Panc1 (cell line): ENCODE measurements around the gene USP6NL. TPM values are rescaled to one million over a fixed set of nuclear protein-coding genes. Genes with fewer than 3 reads are reported as not detected.

Experiments
- ATAC-seq: fragments of 200-7000 bp; cut with Tn5 transposase; 2 replicates; pipeline ENCODE4 v1.9.1; 2020; ENCODE audit warnings: mild to moderate bottlenecking, moderate library complexity
- BruUV-seq: library from RNA; stranded (reverse); fragments of 400-500 nt; replicated peaks from 2 replicates; lab custom pipeline; 2021; lab: Mats Ljungman, UMichigan
- CTCF ChIA-PET: fragments of 300-600 bp; sonication (Branson Sonifier 250); formaldehyde crosslinking; loops from one replicate; lab custom pipeline; 2022; ENCODE audit warnings: antibody characterized with exemption; lab: Charles Lee
- POLR2A ChIA-PET: fragments of 300-600 bp; sonication (Branson Sonifier 250); formaldehyde crosslinking; loops from one replicate; lab custom pipeline; 2022; ENCODE audit warnings: antibody characterized with exemption; lab: Charles Lee
- DNase-seq: peaks from one replicate; pipeline ENCODE4 v3.0.0-alpha.2; 2010; ENCODE audit warnings: low read depth, low spot score
- H3K27ac ChIP-seq: 2 replicates; pipeline ENCODE4 v1.5.1; 2011; ENCODE audit warnings: mild to moderate bottlenecking, low read length, inconsistent platforms
- H3K27me3 ChIP-seq: fragments of 200-500 bp; sonication (Bioruptor generic); 2 replicates; pipeline ENCODE4 v1.6.0; 2014; ENCODE audit warnings: low read length, inconsistent platforms; ENCODE audit not compliant: control insufficient read depth, insufficient read depth
- H3K36me3 ChIP-seq: fragments of 200-500 bp; sonication (Bioruptor generic); 2 replicates; pipeline ENCODE4 v1.5.1; 2014; ENCODE audit warnings: inconsistent platforms, mild to moderate bottlenecking, low read length, moderate library complexity; ENCODE audit not compliant: control insufficient read depth, insufficient read depth
- H3K4me1 ChIP-seq: 2 replicates; pipeline ENCODE4 v1.5.1; 2011; ENCODE audit warnings: inconsistent platforms, mild to moderate bottlenecking, low read length, moderate library complexity; ENCODE audit not compliant: control insufficient read depth, insufficient read depth
- H3K4me3 ChIP-seq, 2 experiments: 2 replicates each; pipeline ENCODE4 v1.5.1; 2011 to 2012; ENCODE audit warnings: low read depth in 2 of 2, low read length in 2 of 2, mild to moderate bottlenecking in 2 of 2, inconsistent platforms in 1 of 2, moderate library complexity in 1 of 2
- H3K9me3 ChIP-seq: fragments of 200-500 bp; sonication (Bioruptor generic); 2 replicates; pipeline ENCODE4 v1.5.1; 2014; ENCODE audit warnings: low read depth, mild to moderate bottlenecking, inconsistent platforms, low read length, moderate library complexity; ENCODE audit not compliant: control insufficient read depth, insufficient read depth
- CTCF ChIP-seq: fragments of 450-650 bp; IDR thresholded peaks from 2 replicates; pipeline ENCODE4 v1.5.1; 2017; ENCODE audit warnings: mild to moderate bottlenecking
- POLR2AphosphoS5 ChIP-seq: IDR thresholded peaks from 2 replicates; pipeline ENCODE4 v1.6.1; 2012; ENCODE audit warnings: mild to moderate bottlenecking, low read depth, low read length, moderate library complexity
- REST ChIP-seq, 2 experiments: IDR thresholded peaks; 2 replicates each; pipeline ENCODE4 v1.6.1; 2011 to 2012; ENCODE audit warnings: low read depth in 2 of 2, control low read depth in 1 of 2, low read length in 1 of 2, mild to moderate bottlenecking in 1 of 2, moderate library complexity in 1 of 2; ENCODE audit not compliant: insufficient read depth in 1 of 2
- SIN3A ChIP-seq: IDR thresholded peaks from 2 replicates; pipeline ENCODE4 v1.6.1; 2012; ENCODE audit warnings: low read depth, mild to moderate bottlenecking, low read length, moderate library complexity, borderline replicate concordance; ENCODE audit not compliant: insufficient read depth
- TCF7L2 ChIP-seq: IDR thresholded peaks from 2 replicates; pipeline ENCODE4 v1.6.1; 2011; ENCODE audit warnings: mild to moderate bottlenecking, low read depth, low read length, inconsistent platforms
- in situ Hi-C: cut with HindIII; loops from 2 replicates; pipeline ENCODE4 v1.10.0; 2016; ENCODE audit warnings: low sequenced_read_pairs, low pct_unique_long_range_greater_than_20kb
- intact Hi-C: fragments of 100-400 bp; cut with micrococcal nuclease; formaldehyde crosslinking; loops from one replicate; pipeline ENCODE4 v1.10.0; 2022; ENCODE audit not compliant: unreplicated experiment
- total RNA-seq: library from RNA; stranded (reverse); gene quantifications from one replicate; pipeline ENCODE4 v1.2.1, GENCODE V29; 2021; ENCODE audit not compliant: unreplicated experiment

The USP6NL gene
- total RNA-seq, 1 experiment from 2014 or later: 13.9 TPM

GRCh38 chr10:11441151-11441535, 170.3 kb downstream of the USP6NL start:
- ChIA-PET POLR2A (no interaction called here), CTCF (no interaction called here)
- intact Hi-C loops (no loop called here), in situ Hi-C loops (no loop called here)
- H3K9me3 ChIP-seq: no peaks in the 10 kb centered on the region
- TF ChIP-seq TCF7L2 (no peak), SIN3A (no peak), CTCF (no peak), REST (IDR thresholded peaks at IDR 0.05; ENCODE audit: insufficient read depth in 1 of 2, low read depth in 2 of 2, low read length in 1 of 2) (no peak), POLR2AphosphoS5 (no peak)
- no peaks in the 10 kb centered on the region for H3K36me3 ChIP-seq
- no peak overlapping the region for H3K4me3 ChIP-seq
- no peak for DNase-seq
- no TSS peak for BruUV-seq
- no peaks in the 10 kb centered on the region for H3K4me1 ChIP-seq
- H3K27me3 ChIP-seq: no peaks in the 10 kb centered on the region
- no peak for ATAC-seq
- no peak overlapping the region for H3K27ac ChIP-seq

- H3K4me1 ChIP-seq: no peaks in the 10 kb centered on the region
- H3K9me3 ChIP-seq: no peaks in the 10 kb centered on the region
- TF ChIP-seq CTCF: no peak
- no peak for TF ChIP-seq REST (IDR thresholded peaks at IDR 0.05; ENCODE audit: insufficient read depth in 1 of 2, low read depth in 2 of 2, low read length in 1 of 2)
- TF ChIP-seq SIN3A: no peak
- no peak for TF ChIP-seq POLR2AphosphoS5
- TF ChIP-seq TCF7L2: no peak
- no peak overlapping the region for H3K27ac ChIP-seq
- ATAC-seq: no peak
- ChIA-PET CTCF (no interaction called here), POLR2A (no interaction called here)
- intact Hi-C loops (no loop called here), in situ Hi-C loops (no loop called here)
- no peak for DNase-seq
- H3K4me3 ChIP-seq: no peak overlapping the region
- no peaks in the 10 kb centered on the region for H3K36me3 ChIP-seq
- H3K27me3 ChIP-seq: no peaks in the 10 kb centered on the region
- BruUV-seq: no TSS peak
Measured at GRCh38 chr10:11440250-11441150, 170.9 kb downstream of the USP6NL start.
